CD1c-positive myeloid dendritic cell (primary cell): ENCODE results near the gene CDRT4.

Experiments
- DNase-seq: peaks from one replicate; pipeline ENCODE4 v3.0.0-alpha.2; 2016; ENCODE audit errors: extremely low spot score

Gene CDRT4

GRCh38 chr17:15393414-15393813 is 74.0 kb downstream of the CDRT4 start:
- no peak for DNase-seq

DNA sequence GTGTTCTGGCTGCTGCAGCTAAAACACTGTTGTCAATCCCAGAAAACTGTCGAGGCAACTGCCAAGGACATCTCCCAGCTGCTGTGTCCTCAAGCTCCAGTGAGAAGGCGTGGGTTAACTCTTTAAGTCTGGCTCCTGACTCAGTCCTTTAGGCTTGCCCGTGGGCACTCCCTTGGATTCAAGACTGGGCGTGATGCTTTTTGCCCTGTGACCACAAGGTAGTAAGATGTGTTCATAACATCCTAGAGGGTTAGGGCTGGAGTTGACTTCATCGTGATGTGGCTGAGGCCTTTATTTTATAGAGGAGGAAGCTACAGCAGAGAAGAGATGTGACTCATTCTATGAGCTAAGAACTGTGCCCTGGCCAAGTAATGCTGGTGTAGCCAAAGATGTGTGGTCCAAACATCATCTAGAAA is 75.1 kb downstream of the CDRT4 start:
- no peak for DNase-seq

DNA sequence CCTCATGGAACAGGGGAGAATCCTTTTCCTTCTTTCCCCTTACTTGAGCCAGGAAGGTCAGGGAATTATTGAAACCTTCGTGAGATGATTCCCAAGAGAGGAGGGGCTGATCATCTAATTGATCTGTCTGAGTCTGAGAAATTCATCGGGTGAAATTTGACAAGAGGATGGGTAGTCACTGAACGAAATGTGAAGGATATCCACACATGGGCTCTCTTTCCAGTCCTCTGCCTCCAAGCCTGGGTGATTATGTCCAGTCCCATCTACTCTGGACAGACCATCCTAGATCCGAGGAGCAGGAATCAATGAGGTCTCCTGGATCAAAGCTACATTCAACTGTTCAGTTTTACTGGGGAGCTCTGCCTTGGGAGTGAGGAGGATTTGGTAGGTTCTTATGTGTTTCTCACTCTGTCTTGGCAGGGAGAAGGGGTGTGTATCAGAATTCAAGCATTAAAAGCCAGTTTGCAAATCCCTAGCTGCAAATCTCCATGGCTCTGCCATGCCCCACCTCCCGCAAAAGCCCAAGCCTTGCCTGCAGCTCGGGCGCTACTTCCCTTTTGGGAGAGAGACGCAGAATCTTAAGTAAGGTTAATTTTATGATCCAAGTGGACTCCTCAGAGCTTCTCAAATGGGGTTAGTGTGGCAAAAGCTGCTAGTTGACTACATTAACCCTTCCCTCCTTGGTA is 78.9 kb downstream of the CDRT4 start:
- no peak for DNase-seq

GRCh38 chr17:15386083-15386482 is 81.3 kb downstream of the CDRT4 start:
- no peak for DNase-seq
